GM23338 (cell line): Measurements from ENCODE around the gene PCLAF. TPM values are rescaled to one million over a fixed set of nuclear protein-coding genes. Genes with fewer than 3 reads are reported as not detected.
A peak's percentile ranks its signal among the peaks of the same experiment; 100 is the strongest.

Experiments used
- ATAC-seq: fragments of 200-7000 bp; cut with Tn5 transposase; 3 replicates; pipeline ENCODE4 v1.9.1; 2020
- DNase-seq: peaks from one replicate; pipeline ENCODE4 v3.0.0-alpha.2; 2015; ENCODE audit warnings: low spot score
- H2AFZ ChIP-seq: fragments of 200-600 bp; sonication (generic); 2 replicates; pipeline ENCODE4 v1.8.0; 2016; ENCODE audit warnings: antibody characterized with exemption, mild to moderate bottlenecking, moderate library complexity
- H3F3A ChIP-seq: fragments of 200-600 bp; sonication (generic); replicated peaks from 2 replicates; pipeline ENCODE4 v1.8.0; 2017; ENCODE audit warnings: antibody characterized with exemption, mixed run types, low read depth
- H3K27ac ChIP-seq: fragments of 200-600 bp; sonication (generic); 2 replicates; pipeline ENCODE4 v1.6.1; 2016; ENCODE audit warnings: low read depth
- H3K27me3 ChIP-seq: fragments of 200-600 bp; sonication (generic); 2 replicates; pipeline ENCODE4 v1.8.0; 2016; ENCODE audit warnings: mild to moderate bottlenecking, mixed run types, moderate library complexity; ENCODE audit not compliant: insufficient read depth
- H3K36me3 ChIP-seq: fragments of 200-600 bp; sonication (generic); 2 replicates; pipeline ENCODE4 v1.8.0; 2016; ENCODE audit warnings: mild to moderate bottlenecking; ENCODE audit not compliant: insufficient read depth
- H3K4me1 ChIP-seq: fragments of 200-600 bp; sonication (generic); 2 replicates; pipeline ENCODE4 v1.8.0; 2016; ENCODE audit warnings: mild to moderate bottlenecking, moderate library complexity; ENCODE audit not compliant: insufficient read depth
- H3K4me2 ChIP-seq: fragments of 200-600 bp; sonication (generic); 2 replicates; pipeline ENCODE4 v1.7.1; 2017; ENCODE audit warnings: mixed run types
- H3K4me3 ChIP-seq: fragments of 200-600 bp; sonication (generic); 2 replicates; pipeline ENCODE4 v1.6.1; 2016; ENCODE audit warnings: mixed run types
- H3K79me2 ChIP-seq: fragments of 200-600 bp; sonication (generic); replicated peaks from 2 replicates; pipeline ENCODE4 v1.8.0; 2017; ENCODE audit warnings: mild to moderate bottlenecking; ENCODE audit not compliant: insufficient read depth
- H3K9me2 ChIP-seq: fragments of 200-600 bp; sonication (generic); 2 replicates; pipeline ENCODE4 v1.8.0; 2017; ENCODE audit not compliant: insufficient read depth
- H4K20me1 ChIP-seq: fragments of 200-600 bp; sonication (generic); replicated peaks from 2 replicates; pipeline ENCODE4 v1.8.0; 2017; ENCODE audit warnings: mild to moderate bottlenecking; ENCODE audit not compliant: insufficient read depth
- H3K27ac Mint-ChIP-seq: 2 replicates; pipeline ENCODE4 v1.8.0; 2020; ENCODE audit warnings: inconsistent platforms, mild to moderate bottlenecking, moderate library complexity, mixed read lengths
- H3K27me3 Mint-ChIP-seq: 3 replicates; pipeline ENCODE4 v1.8.0; 2022; ENCODE audit warnings: low read depth, mild to moderate bottlenecking, moderate library complexity, mixed read lengths, inconsistent platforms; ENCODE audit not compliant: insufficient read depth, poor library complexity
- H3K36me3 Mint-ChIP-seq: 3 replicates; pipeline ENCODE4 v1.8.0; 2021; ENCODE audit warnings: low read depth, mild to moderate bottlenecking, inconsistent platforms, moderate library complexity, mixed read lengths
- H3K4me1 Mint-ChIP-seq: 3 replicates; pipeline ENCODE4 v1.8.0; 2020; ENCODE audit warnings: mild to moderate bottlenecking, inconsistent platforms, mixed read lengths
- H3K4me3 Mint-ChIP-seq: 3 replicates; pipeline ENCODE4 v1.8.0; 2021; ENCODE audit warnings: moderate library complexity, mild to moderate bottlenecking, inconsistent platforms, mixed read lengths
- H3K9me3 Mint-ChIP-seq: 3 replicates; pipeline ENCODE4 v1.8.0; 2020; ENCODE audit warnings: moderate library complexity, mild to moderate bottlenecking, inconsistent platforms, mixed read lengths
- CREB1 ChIP-seq: fragments of 250-450 bp; sonication (Bioruptor Pico); IDR thresholded peaks from 2 replicates; pipeline ENCODE4 v1.5.0; 2020; ENCODE audit warnings: low read depth, mild to moderate bottlenecking, moderate library complexity
- EZH2 ChIP-seq: fragments of 200-600 bp; sonication (generic); IDR thresholded peaks from one replicate; pipeline ENCODE4 v1.8.0; 2017; ENCODE audit warnings: antibody characterized with exemption, mild to moderate bottlenecking, low read depth; ENCODE audit not compliant: unreplicated experiment
- EZH2phosphoT487 ChIP-seq: fragments of 200-600 bp; sonication (generic); IDR thresholded peaks from one replicate; pipeline ENCODE4 v1.8.1; 2018; ENCODE audit warnings: antibody characterized with exemption; ENCODE audit not compliant: unreplicated experiment
- JUNB ChIP-seq: IDR thresholded peaks from one replicate; pipeline ENCODE4 v1.6.1; 2016; ENCODE audit warnings: antibody characterized with exemption; ENCODE audit not compliant: unreplicated experiment
- NANOG ChIP-seq: IDR thresholded peaks from 2 replicates; pipeline ENCODE4 v1.6.1; 2016; ENCODE audit warnings: antibody characterized with exemption, borderline replicate concordance
- POLR2AphosphoS5 ChIP-seq: IDR thresholded peaks from 2 replicates; pipeline ENCODE4 v1.6.1; 2016; ENCODE audit warnings: antibody characterized with exemption, low read depth
- STAT1 ChIP-seq: IDR thresholded peaks from one replicate; pipeline ENCODE4 v1.6.1; 2016; ENCODE audit warnings: antibody characterized with exemption; ENCODE audit not compliant: unreplicated experiment
- ZNF114 ChIP-seq: fragments of 250-450 bp; sonication (Bioruptor Pico); IDR thresholded peaks from 2 replicates; pipeline ENCODE4 v1.5.0; 2020; ENCODE audit warnings: mild to moderate bottlenecking, moderate library complexity
- ZNF331 ChIP-seq: fragments of 250-450 bp; sonication (Bioruptor Pico); IDR thresholded peaks from 2 replicates; pipeline ENCODE4 v1.5.0; 2020; ENCODE audit warnings: low read depth, mild to moderate bottlenecking, moderate library complexity
- polyA plus RNA-seq: library from polyadenylated mRNA; unstranded; fragments of >200 nt; fragmentation: Nextera tagmentation; extraction: Ambion mirVana; gene quantifications from 2 replicates; pipeline ENCODE4 v1.2.1, GENCODE V29; 2016
- total RNA-seq: library from RNA; depleted of rRNA; stranded (reverse); fragments of >200 nt; shearing (Covaris generic); gene quantifications from 2 replicates; pipeline ENCODE4 v1.2.3, GENCODE V29; 2014
- TF ChIP-seq, protein P1 (sequence below): IDR thresholded peaks from one replicate; pipeline ENCODE4 v1.6.1; 2018; ENCODE audit warnings: antibody characterized with exemption; ENCODE audit not compliant: unreplicated experiment
- TF ChIP-seq, protein P2 (sequence below): IDR thresholded peaks from 2 replicates; pipeline ENCODE4 v1.6.1; 2016; ENCODE audit warnings: antibody characterized with exemption
- TF ChIP-seq, protein P3 (sequence below), 2 experiments: fragments of 200-600 bp in 1 of 2; sonication (generic) in 1 of 2; conservative IDR thresholded peaks; 2 replicates each; pipeline versions ENCODE4 v1.5.1 to v1.6.1; 2016 to 2017; ENCODE audit warnings: antibody characterized with exemption in 2 of 2, low read depth in 2 of 2, mild to moderate bottlenecking in 2 of 2, moderate library complexity in 1 of 2

PCLAF gene
- total and polyA plus RNA-seq, 2 experiments from 2014 or later, result 48.9 to 206 TPM

DNA sequence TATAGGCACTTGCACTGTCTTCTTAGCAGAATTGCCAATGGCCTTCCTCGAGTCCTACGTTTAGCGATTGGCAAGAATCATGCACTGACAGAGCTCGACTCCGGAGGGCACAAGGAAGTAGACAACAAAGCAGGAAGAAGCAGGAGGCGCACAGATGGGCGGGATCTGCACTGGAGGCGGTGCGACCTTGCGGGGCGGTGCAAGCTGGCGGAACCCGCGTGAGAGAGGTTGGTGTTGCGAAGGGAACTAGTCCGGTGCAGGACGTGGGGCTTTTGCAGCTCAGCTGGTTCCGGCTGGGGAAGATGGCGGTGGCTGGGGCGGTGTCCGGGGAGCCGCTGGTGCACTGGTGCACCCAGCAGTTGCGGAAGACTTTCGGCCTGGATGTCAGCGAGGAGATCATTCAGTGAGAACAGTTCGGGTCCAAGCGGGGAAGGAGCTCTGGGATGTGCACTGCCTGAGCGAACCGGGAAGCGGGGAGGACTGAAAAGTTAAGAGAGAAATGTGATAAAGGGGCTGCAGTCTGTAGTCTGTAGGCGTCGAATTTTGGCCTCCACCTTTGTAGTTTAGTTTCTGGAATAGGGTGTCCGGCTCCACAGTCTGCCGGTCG lies 6.4 kb upstream of the PCLAF start, which contains the start of gene TRIP4:
TRIP4 (plus strand) TSS at position 275 of the 607 bp plus-strand sequence; CDS start at position 303, 28 bp downstream.
- Histone ChIP-seq H3K79me2 (peaks cover 20% of the 10 kb centered on the region), H3K27me3 (peaks cover 30% of the 10 kb centered on the region), H4K20me1 (no peaks in the 10 kb centered on the region), H3K36me3 (no peaks in the 10 kb centered on the region), H3K9me2 (no peaks in the 10 kb centered on the region), H3K4me3 (peak within 1 kb of the TSS; percentile 79), H3K4me1 (no peaks in the 10 kb centered on the region), H2AFZ (peak within 1 kb of the TSS; percentile 89; the same call in 1 of the 2 replicates), H3K27ac (peak within 1 kb of the TSS; percentile 70; the same call in 1 of the 2 replicates), H3K4me2 (peak within 1 kb of the TSS; percentile 89), H3F3A (peaks cover 7% of the 10 kb centered on the region; the same call in 1 of the 2 replicates)
- peaks cover 5% of the 10 kb centered on the region for H3K4me1 Mint-ChIP-seq
- H3K9me3 Mint-ChIP-seq, result no peaks in the 10 kb centered on the region; the same call in 2 of the 3 replicates
- peak; percentile 97 for DNase-seq
- H3K27ac Mint-ChIP-seq, result peak within 1 kb of the TSS; percentile 96
- H3K27me3 Mint-ChIP-seq, result peaks cover 2% of the 10 kb centered on the region
- H3K4me3 Mint-ChIP-seq, result peak within 1 kb of the TSS; percentile 99
- TF ChIP-seq, protein P1, sequence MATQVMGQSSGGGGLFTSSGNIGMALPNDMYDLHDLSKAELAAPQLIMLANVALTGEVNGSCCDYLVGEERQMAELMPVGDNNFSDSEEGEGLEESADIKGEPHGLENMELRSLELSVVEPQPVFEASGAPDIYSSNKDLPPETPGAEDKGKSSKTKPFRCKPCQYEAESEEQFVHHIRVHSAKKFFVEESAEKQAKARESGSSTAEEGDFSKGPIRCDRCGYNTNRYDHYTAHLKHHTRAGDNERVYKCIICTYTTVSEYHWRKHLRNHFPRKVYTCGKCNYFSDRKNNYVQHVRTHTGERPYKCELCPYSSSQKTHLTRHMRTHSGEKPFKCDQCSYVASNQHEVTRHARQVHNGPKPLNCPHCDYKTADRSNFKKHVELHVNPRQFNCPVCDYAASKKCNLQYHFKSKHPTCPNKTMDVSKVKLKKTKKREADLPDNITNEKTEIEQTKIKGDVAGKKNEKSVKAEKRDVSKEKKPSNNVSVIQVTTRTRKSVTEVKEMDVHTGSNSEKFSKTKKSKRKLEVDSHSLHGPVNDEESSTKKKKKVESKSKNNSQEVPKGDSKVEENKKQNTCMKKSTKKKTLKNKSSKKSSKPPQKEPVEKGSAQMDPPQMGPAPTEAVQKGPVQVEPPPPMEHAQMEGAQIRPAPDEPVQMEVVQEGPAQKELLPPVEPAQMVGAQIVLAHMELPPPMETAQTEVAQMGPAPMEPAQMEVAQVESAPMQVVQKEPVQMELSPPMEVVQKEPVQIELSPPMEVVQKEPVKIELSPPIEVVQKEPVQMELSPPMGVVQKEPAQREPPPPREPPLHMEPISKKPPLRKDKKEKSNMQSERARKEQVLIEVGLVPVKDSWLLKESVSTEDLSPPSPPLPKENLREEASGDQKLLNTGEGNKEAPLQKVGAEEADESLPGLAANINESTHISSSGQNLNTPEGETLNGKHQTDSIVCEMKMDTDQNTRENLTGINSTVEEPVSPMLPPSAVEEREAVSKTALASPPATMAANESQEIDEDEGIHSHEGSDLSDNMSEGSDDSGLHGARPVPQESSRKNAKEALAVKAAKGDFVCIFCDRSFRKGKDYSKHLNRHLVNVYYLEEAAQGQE, result peak; percentile 9
- TF ChIP-seq CREB1 (peak; percentile 82), EZH2 (no peak), POLR2AphosphoS5 (peak; percentile 83), JUNB (no peak)
- TF ChIP-seq, protein P2, sequence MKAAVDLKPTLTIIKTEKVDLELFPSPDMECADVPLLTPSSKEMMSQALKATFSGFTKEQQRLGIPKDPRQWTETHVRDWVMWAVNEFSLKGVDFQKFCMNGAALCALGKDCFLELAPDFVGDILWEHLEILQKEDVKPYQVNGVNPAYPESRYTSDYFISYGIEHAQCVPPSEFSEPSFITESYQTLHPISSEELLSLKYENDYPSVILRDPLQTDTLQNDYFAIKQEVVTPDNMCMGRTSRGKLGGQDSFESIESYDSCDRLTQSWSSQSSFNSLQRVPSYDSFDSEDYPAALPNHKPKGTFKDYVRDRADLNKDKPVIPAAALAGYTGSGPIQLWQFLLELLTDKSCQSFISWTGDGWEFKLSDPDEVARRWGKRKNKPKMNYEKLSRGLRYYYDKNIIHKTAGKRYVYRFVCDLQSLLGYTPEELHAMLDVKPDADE, result peak; percentile 83
- TF ChIP-seq, protein P3, sequence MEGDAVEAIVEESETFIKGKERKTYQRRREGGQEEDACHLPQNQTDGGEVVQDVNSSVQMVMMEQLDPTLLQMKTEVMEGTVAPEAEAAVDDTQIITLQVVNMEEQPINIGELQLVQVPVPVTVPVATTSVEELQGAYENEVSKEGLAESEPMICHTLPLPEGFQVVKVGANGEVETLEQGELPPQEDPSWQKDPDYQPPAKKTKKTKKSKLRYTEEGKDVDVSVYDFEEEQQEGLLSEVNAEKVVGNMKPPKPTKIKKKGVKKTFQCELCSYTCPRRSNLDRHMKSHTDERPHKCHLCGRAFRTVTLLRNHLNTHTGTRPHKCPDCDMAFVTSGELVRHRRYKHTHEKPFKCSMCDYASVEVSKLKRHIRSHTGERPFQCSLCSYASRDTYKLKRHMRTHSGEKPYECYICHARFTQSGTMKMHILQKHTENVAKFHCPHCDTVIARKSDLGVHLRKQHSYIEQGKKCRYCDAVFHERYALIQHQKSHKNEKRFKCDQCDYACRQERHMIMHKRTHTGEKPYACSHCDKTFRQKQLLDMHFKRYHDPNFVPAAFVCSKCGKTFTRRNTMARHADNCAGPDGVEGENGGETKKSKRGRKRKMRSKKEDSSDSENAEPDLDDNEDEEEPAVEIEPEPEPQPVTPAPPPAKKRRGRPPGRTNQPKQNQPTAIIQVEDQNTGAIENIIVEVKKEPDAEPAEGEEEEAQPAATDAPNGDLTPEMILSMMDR (conservative IDR thresholded peaks at IDR 0.05; ENCODE audit: low read depth in 2 of 2), result peak in 1 of 2 experiments; percentile 11; a peak in 1 of 4 replicates
- H3K36me3 Mint-ChIP-seq, result no peaks in the 10 kb centered on the region; the same call in 2 of the 3 replicates
- ATAC-seq, result peak; percentile 99

DNA sequence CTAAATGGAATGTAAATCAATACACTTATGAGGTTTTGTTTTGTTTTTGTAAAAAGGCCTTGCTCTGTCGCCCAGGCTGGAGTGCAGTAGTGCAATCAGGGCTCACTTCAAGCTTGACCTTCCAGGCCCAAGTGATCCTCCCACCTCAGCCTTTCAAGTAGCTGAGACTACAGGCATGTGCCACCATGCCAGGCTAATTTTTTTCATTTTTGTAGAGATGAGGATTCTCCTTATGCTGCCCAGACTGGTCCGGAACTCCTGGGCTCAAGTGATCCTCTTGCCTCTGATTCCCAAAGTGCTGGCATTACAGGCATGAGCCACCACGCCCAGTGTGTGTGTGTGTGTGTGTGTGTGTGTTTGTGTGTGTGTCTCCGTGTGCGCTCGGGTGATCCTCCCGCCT lies 5.0 kb upstream of the PCLAF start:
- no peaks in the 10 kb centered on the region for H3K9me2 ChIP-seq
- Mint-ChIP-seq H3K9me3 (no peaks in the 10 kb centered on the region; the same call in 2 of the 3 replicates), H3K4me1 (peaks cover 9% of the 10 kb centered on the region), H3K27ac (no peak overlapping the region), H3K27me3 (peaks cover 4% of the 10 kb centered on the region), H3K36me3 (no peaks in the 10 kb centered on the region), H3K4me3 (no peak overlapping the region)
- H3K79me2 ChIP-seq, result peaks cover 17% of the 10 kb centered on the region
- no peaks in the 10 kb centered on the region for H4K20me1 ChIP-seq
- H3K4me1 ChIP-seq, result no peaks in the 10 kb centered on the region
- no peak for DNase-seq
- H3K27me3 ChIP-seq, result peaks cover 40% of the 10 kb centered on the region
- H3K4me3 ChIP-seq, result no peak overlapping the region
- no peak for ATAC-seq
- no peak overlapping the region for H3K27ac ChIP-seq
- H2AFZ ChIP-seq, result no peak overlapping the region
- no peaks in the 10 kb centered on the region for H3K36me3 ChIP-seq
- peaks cover 7% of the 10 kb centered on the region; the same call in 1 of the 2 replicates for H3F3A ChIP-seq
- no peak overlapping the region for H3K4me2 ChIP-seq
- TF ChIP-seq, protein P1, result no peak
- no peak for TF ChIP-seq ZNF331 (CRISPR knock-in tag)
- no peak for TF ChIP-seq NANOG
- no peak for TF ChIP-seq EZH2phosphoT487
- TF ChIP-seq JUNB, result no peak
- TF ChIP-seq ZNF114 (CRISPR knock-in tag), result no peak
- TF ChIP-seq STAT1, result no peak
- TF ChIP-seq EZH2, result no peak
